Hepatocyte (in vitro differentiated cells): ENCODE results near the gene MFAP1.

Source experiments
- CTCF ChIP-seq: fragments of 200-600 bp; sonication (generic); IDR thresholded peaks from 2 replicates; pipeline ENCODE4 v1.5.1; 2016; ENCODE audit warnings: antibody characterized with exemption, mild to moderate bottlenecking; ENCODE audit not compliant: poor library complexity
- EZH2 ChIP-seq: fragments of 200-600 bp; sonication (generic); IDR thresholded peaks from 2 replicates; pipeline ENCODE4 v1.6.1; 2016; ENCODE audit warnings: antibody characterized with exemption, mild to moderate bottlenecking, borderline replicate concordance

- TF ChIP-seq CTCF (no peak), EZH2 (no peak)
Observed at GRCh38 chr15:43794269-43795037, 30.0 kb downstream of the MFAP1 start.
